Measurements from ENCODE around the gene FILIP1L.

FILIP1L gene

DNA sequence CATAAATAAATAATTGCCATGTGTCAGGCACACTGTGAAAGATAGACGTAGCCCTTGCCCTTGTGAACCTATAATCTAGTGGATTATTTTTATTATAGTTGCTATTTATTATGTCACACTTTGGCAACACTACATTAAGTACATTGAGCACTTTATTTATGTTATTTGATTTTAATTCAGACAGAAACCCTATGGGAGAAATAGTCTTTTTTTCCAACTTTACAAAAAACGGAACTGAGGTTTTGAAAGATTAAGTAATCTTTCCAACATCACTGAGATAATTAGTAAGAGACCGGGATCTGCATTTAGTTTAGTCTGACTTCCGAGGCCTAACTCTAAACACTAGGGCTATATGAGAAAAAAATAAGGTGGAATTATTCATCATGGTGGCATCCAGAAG, 2.8 kb upstream of the FILIP1L start:
- Histone ChIP-seq H3K9me2 (replicated peaks; ENCODE audit: low read depth, low read length) (no peaks in the 10 kb centered on the region), H3K4me3 (ENCODE audit: low read length, poor library complexity, severe bottlenecking) (no peak overlapping the region), H3K27me3 (ENCODE audit: insufficient read depth, low read length, poor library complexity, severe bottlenecking) (no peaks in the 10 kb centered on the region), H3K4me1 (ENCODE audit: insufficient read depth, low read length, poor library complexity, severe bottlenecking) (no peaks in the 10 kb centered on the region), H3K4me2 (ENCODE audit: low read depth, low read length, poor library complexity, severe bottlenecking) (no peak overlapping the region), H3F3A (ENCODE audit: low read depth) (no peaks in the 10 kb centered on the region), H3K36me3 (ENCODE audit: insufficient read depth, low read length) (no peaks in the 10 kb centered on the region), H3K9me3 (ENCODE audit: insufficient read depth, low read depth, low read length) (no peaks in the 10 kb centered on the region), H3K9ac (ENCODE audit: low read depth, low read length, poor library complexity, severe bottlenecking) (no peak overlapping the region), H3K79me2 (ENCODE audit: insufficient read depth, low read length) (no peaks in the 10 kb centered on the region), H2AFZ (ENCODE audit: low read length) (no peak overlapping the region), H4K20me1 (ENCODE audit: insufficient read depth, low read length, poor library complexity, severe bottlenecking) (no peaks in the 10 kb centered on the region)
- no peak for TF ChIP-seq EZH2phosphoT487 (IDR thresholded peaks at IDR 0.05; ENCODE audit: borderline replicate concordance)
- no peak for TF ChIP-seq CTCF (conservative IDR thresholded peaks at IDR 0.05; ENCODE audit: low read length)

DNA sequence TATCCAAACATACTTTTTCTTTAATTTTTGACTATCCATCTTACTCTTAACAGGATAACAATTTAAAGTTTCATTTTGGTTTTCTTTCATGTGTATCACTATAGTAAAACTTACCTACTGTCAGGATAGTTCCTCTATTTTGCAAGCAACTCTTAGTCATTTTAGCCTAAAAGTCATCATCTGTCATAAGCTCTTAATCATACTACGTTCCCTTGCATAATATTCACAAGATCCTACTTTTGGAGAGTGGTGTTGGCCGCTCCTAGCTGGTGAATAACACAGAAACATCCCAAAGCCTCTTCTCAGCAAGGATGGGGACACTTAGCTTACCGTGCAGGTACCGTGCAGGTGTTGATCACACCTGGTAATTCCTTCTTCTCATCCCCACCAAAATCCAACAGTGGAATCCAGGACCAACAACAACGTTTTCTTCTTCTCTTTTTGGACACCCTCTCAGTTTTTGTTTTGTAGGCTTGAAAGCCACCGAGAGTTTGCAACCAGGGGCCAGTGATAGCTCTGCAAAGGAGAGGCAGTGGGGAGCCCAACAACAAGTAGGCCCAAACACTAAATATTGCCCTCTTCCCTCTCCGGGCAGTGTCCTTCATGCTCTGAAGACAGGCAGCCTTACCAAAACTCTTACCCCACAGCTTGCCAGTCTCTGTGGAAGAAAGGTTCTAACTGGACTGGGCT, 433 bp downstream of the FILIP1L start:
- Histone ChIP-seq H3K4me2 (ENCODE audit: low read depth, low read length, poor library complexity, severe bottlenecking) (no peak overlapping the region), H3K79me2 (ENCODE audit: insufficient read depth, low read length) (no peaks in the 10 kb centered on the region), H3K9ac (ENCODE audit: low read depth, low read length, poor library complexity, severe bottlenecking) (no peak overlapping the region), H3K4me1 (ENCODE audit: insufficient read depth, low read length, poor library complexity, severe bottlenecking) (no peaks in the 10 kb centered on the region), H3K9me3 (ENCODE audit: insufficient read depth, low read depth, low read length) (no peaks in the 10 kb centered on the region), H3K9me2 (replicated peaks; ENCODE audit: low read depth, low read length) (no peaks in the 10 kb centered on the region), H2AFZ (ENCODE audit: low read length) (no peak overlapping the region), H4K20me1 (ENCODE audit: insufficient read depth, low read length, poor library complexity, severe bottlenecking) (no peaks in the 10 kb centered on the region), H3K36me3 (ENCODE audit: insufficient read depth, low read length) (no peaks in the 10 kb centered on the region), H3K27me3 (ENCODE audit: insufficient read depth, low read length, poor library complexity, severe bottlenecking) (no peaks in the 10 kb centered on the region), H3K4me3 (ENCODE audit: low read length, poor library complexity, severe bottlenecking) (no peak overlapping the region), H3F3A (ENCODE audit: low read depth) (no peaks in the 10 kb centered on the region)
- TF ChIP-seq CTCF (conservative IDR thresholded peaks at IDR 0.05; ENCODE audit: low read length) (no peak), EZH2phosphoT487 (IDR thresholded peaks at IDR 0.05; ENCODE audit: borderline replicate concordance) (no peak)

- Histone ChIP-seq H3K4me3 (ENCODE audit: low read length, poor library complexity, severe bottlenecking) (no peak overlapping the region), H3K9me2 (replicated peaks; ENCODE audit: low read depth, low read length) (no peaks in the 10 kb centered on the region), H3K9me3 (ENCODE audit: insufficient read depth, low read depth, low read length) (no peaks in the 10 kb centered on the region), H3K79me2 (ENCODE audit: insufficient read depth, low read length) (no peaks in the 10 kb centered on the region), H3K4me2 (ENCODE audit: low read depth, low read length, poor library complexity, severe bottlenecking) (no peak overlapping the region), H3F3A (ENCODE audit: low read depth) (no peaks in the 10 kb centered on the region), H2AFZ (ENCODE audit: low read length) (no peak overlapping the region), H3K9ac (ENCODE audit: low read depth, low read length, poor library complexity, severe bottlenecking) (no peak overlapping the region), H3K4me1 (ENCODE audit: insufficient read depth, low read length, poor library complexity, severe bottlenecking) (no peaks in the 10 kb centered on the region), H3K27me3 (ENCODE audit: insufficient read depth, low read length, poor library complexity, severe bottlenecking) (no peaks in the 10 kb centered on the region), H3K36me3 (ENCODE audit: insufficient read depth, low read length) (no peaks in the 10 kb centered on the region), H4K20me1 (ENCODE audit: insufficient read depth, low read length, poor library complexity, severe bottlenecking) (no peaks in the 10 kb centered on the region)
- no peak for TF ChIP-seq CTCF (conservative IDR thresholded peaks at IDR 0.05; ENCODE audit: low read length)
- TF ChIP-seq EZH2phosphoT487 (IDR thresholded peaks at IDR 0.05; ENCODE audit: borderline replicate concordance), result no peak
These were observed 2.6 kb downstream of the FILIP1L start for GRCh38 chr3:100111728-100112127.

All from Loucy (cell line).